ENCODE results near the gene DNAAF5. TPM values are rescaled to one million over a fixed set of nuclear protein-coding genes. Genes with fewer than 3 reads are reported as not detected.

DNAAF5 gene
- total and polyA plus RNA-seq, 9 of the 15 experiments (the other 6 are each of a cell fraction or from before 2014, with no cell fraction given), result 3.1 to 69.7 (median 19.1) TPM

DNA sequence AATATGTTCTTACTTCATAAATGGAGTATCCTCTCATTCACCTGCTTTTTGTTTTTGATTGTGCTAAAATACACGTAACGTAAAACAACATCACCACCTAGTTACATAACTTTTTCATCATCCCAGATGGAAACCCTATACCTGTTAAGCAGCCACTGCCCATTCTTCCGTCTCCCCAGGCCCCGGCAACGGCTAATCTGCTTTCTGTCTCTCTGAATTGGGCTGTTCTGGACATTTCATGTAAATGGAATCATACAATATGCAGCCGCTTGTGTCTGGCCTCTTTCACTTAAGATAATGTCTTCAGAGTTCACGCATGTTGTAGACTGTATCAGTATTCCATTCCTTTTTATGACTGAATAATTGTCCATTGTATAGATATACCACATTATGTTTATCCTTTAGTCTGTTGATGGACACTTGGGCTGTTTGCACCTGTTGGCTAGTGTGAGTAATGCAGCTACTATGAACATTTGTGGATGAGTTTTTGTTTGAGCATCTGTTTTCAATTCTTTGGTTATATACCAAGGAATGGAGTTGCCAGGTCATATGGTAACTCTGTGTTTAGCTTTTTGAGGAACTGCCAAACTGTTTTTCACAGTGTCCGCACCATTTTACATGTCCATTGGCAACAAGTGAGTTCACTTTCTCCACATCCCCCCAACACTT is 91.7 kb downstream of the DNAAF5 start:
- H3K9me1 ChIP-seq (ENCODE audit: control insufficient read depth, insufficient read depth, low read length), result no peaks in the 10 kb centered on the region
- H3K4me2 ChIP-seq (ENCODE audit: insufficient read depth, low read length), result peak overlapping the region; percentile 92
- intact Hi-C loops (cut with micrococcal nuclease), result loop anchor here (5.0 kb wide), 1 partner anchor 54 kb away; no protein-coding TSS in a partner anchor
- H3K79me2 ChIP-seq (ENCODE audit: control insufficient read depth, insufficient read depth, low read length), result peaks cover 65% of the 10 kb centered on the region
- DNase-seq (ENCODE audit: extremely low read depth in 1 of 4, low spot score in 3 of 4) (peak in 2 of 4 experiments; percentile 30 to 42), ATAC-seq (peak; percentile 33), FAIRE-seq (peak; percentile 76)
- H3K9me3 ChIP-seq (replicated peaks; ENCODE audit: control insufficient read depth, insufficient read depth, low read depth, low read length), result no peaks in the 10 kb centered on the region
- BruUV-seq (replicated peaks), result TSS peak; percentile 42
- H3K27ac ChIP-seq (ENCODE audit: extremely low read depth, low read depth, low read length), result no peak overlapping the region
- H3K9ac ChIP-seq (ENCODE audit: insufficient read depth in 1 of 2, low read depth in 2 of 2, low read length in 2 of 2), result no peak overlapping the region; a peak in 1 of 4 replicates
- ChIA-PET CTCF (ENCODE audit: low intra/inter-chr PET ratio) (no interaction called here), POLR2A (interaction anchor here (0.7 to 2.6 kb wide), 3 partner anchors 8 to 402 kb away, joined by 3 to 7 read pairs (median 5); no protein-coding TSS in a partner anchor)
- no peak overlapping the region for H2AFZ ChIP-seq (ENCODE audit: low read depth, low read length)
- 75% methylated on average over 8 of the region's 8 CpGs for WGBS (ENCODE audit: insufficient coverage, low coverage, missing lambda C conversion rate)
- peaks cover 16% of the 10 kb centered on the region for H3K36me3 ChIP-seq (ENCODE audit: control insufficient read depth, insufficient read depth, low read length)
- H3K4me3 ChIP-seq, result peak overlapping the region; percentile 69; the same call in 1 of the 2 replicates
- peaks cover 24 to 34% of the 10 kb centered on the region in 2 experiments for H3K4me1 ChIP-seq (replicated peaks in 1 of 2; ENCODE audit: control insufficient read depth in 2 of 2, insufficient read depth in 2 of 2, low read length in 2 of 2)
- H4K20me1 ChIP-seq (replicated peaks; ENCODE audit: control insufficient read depth, insufficient read depth, low read length), result peaks cover 20% of the 10 kb centered on the region
- no peaks in the 10 kb centered on the region for H3K27me3 ChIP-seq (ENCODE audit: control insufficient read depth in 2 of 2, insufficient read depth in 2 of 2, low read length in 2 of 2)
- in situ Hi-C loops (cut with MboI), result no loop called here
- TF ChIP-seq, protein P1, sequence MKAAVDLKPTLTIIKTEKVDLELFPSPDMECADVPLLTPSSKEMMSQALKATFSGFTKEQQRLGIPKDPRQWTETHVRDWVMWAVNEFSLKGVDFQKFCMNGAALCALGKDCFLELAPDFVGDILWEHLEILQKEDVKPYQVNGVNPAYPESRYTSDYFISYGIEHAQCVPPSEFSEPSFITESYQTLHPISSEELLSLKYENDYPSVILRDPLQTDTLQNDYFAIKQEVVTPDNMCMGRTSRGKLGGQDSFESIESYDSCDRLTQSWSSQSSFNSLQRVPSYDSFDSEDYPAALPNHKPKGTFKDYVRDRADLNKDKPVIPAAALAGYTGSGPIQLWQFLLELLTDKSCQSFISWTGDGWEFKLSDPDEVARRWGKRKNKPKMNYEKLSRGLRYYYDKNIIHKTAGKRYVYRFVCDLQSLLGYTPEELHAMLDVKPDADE (conservative IDR thresholded peaks at IDR 0.05; ENCODE audit: control insufficient read depth, low read depth, low read length), result no peak
- peak; percentile 46 for TF ChIP-seq MEIS2 (IDR thresholded peaks at IDR 0.05; ENCODE audit: partially characterized antibody)
- no peak for TF ChIP-seq ZNF695 (CRISPR knock-in tag; IDR thresholded peaks at IDR 0.05)
- TF ChIP-seq SP2 (IDR thresholded peaks at IDR 0.05; ENCODE audit: extremely low read depth, low read depth, low read length, poor library complexity, severe bottlenecking), result no peak
- TF ChIP-seq NCOA6 (IDR thresholded peaks at IDR 0.05), result no peak
- no peak for TF ChIP-seq ZNF174 (CRISPR knock-in tag; IDR thresholded peaks at IDR 0.05)
- no peak for TF ChIP-seq MTA2 (IDR thresholded peaks at IDR 0.05; ENCODE audit: low read depth)
- peak; percentile 74; the same call in 1 of the 2 replicates for TF ChIP-seq ZNF3 (CRISPR knock-in tag; IDR thresholded peaks at IDR 0.05)
- TF ChIP-seq, protein P2, sequence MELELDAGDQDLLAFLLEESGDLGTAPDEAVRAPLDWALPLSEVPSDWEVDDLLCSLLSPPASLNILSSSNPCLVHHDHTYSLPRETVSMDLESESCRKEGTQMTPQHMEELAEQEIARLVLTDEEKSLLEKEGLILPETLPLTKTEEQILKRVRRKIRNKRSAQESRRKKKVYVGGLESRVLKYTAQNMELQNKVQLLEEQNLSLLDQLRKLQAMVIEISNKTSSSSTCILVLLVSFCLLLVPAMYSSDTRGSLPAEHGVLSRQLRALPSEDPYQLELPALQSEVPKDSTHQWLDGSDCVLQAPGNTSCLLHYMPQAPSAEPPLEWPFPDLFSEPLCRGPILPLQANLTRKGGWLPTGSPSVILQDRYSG (tag; conservative IDR thresholded peaks at IDR 0.05; ENCODE audit: low read depth), result no peak
- TF ChIP-seq, protein P3, sequence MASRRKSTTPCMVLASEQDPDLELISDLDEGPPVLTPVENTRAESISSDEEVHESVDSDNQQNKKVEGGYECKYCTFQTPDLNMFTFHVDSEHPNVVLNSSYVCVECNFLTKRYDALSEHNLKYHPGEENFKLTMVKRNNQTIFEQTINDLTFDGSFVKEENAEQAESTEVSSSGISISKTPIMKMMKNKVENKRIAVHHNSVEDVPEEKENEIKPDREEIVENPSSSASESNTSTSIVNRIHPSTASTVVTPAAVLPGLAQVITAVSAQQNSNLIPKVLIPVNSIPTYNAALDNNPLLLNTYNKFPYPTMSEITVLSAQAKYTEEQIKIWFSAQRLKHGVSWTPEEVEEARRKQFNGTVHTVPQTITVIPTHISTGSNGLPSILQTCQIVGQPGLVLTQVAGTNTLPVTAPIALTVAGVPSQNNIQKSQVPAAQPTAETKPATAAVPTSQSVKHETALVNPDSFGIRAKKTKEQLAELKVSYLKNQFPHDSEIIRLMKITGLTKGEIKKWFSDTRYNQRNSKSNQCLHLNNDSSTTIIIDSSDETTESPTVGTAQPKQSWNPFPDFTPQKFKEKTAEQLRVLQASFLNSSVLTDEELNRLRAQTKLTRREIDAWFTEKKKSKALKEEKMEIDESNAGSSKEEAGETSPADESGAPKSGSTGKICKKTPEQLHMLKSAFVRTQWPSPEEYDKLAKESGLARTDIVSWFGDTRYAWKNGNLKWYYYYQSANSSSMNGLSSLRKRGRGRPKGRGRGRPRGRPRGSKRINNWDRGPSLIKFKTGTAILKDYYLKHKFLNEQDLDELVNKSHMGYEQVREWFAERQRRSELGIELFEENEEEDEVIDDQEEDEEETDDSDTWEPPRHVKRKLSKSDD (conservative IDR thresholded peaks at IDR 0.05; ENCODE audit: low read length), result no peak
- TF ChIP-seq RBM25 (IDR thresholded peaks at IDR 0.05; ENCODE audit: low read depth, low read length, severe bottlenecking), result peak; percentile 49
- no peak for TF ChIP-seq ZNF785 (CRISPR knock-in tag; IDR thresholded peaks at IDR 0.05)
- no peak for TF ChIP-seq HDAC1 (IDR thresholded peaks at IDR 0.05)
- TF ChIP-seq ZNF57 (CRISPR knock-in tag; IDR thresholded peaks at IDR 0.05), result no peak
- TF ChIP-seq, protein P4, sequence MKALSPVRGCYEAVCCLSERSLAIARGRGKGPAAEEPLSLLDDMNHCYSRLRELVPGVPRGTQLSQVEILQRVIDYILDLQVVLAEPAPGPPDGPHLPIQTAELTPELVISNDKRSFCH (CRISPR knock-in tag; IDR thresholded peaks at IDR 0.05), result no peak
- TF ChIP-seq, protein P4 (tag; IDR thresholded peaks at IDR 0.05), result no peak
- no peak for TF ChIP-seq MCM7 (IDR thresholded peaks at IDR 0.05)
- no peak for TF ChIP-seq CXXC5 (CRISPR knock-in tag; IDR thresholded peaks at IDR 0.05)

Measured in K562 (cell line).